H9 (cell line): Measurements from ENCODE around the gene ZNF423. TPM values are rescaled to one million over a fixed set of nuclear protein-coding genes. Genes with fewer than 3 reads are reported as not detected.

Source experiments
- DNase-seq: peaks from one replicate; pipeline ENCODE4 v3.0.0-alpha.2; 2017
- H2AFZ ChIP-seq: one replicate; pipeline ENCODE4 v1.6.1; 2013; ENCODE audit warnings: mild to moderate bottlenecking, low read length, control low read depth, moderate library complexity
- H2AK5ac ChIP-seq: 2 replicates; pipeline ENCODE4 v1.6.1; 2013; ENCODE audit warnings: low read length, control low read depth, mixed read lengths; ENCODE audit not compliant: insufficient read length
- H2BK120ac ChIP-seq: one replicate; pipeline ENCODE4 v1.6.1; 2013; ENCODE audit warnings: low read depth, mild to moderate bottlenecking, low read length, control low read depth, inconsistent platforms; ENCODE audit not compliant: poor library complexity, severe bottlenecking
- H2BK12ac ChIP-seq: 2 replicates; pipeline ENCODE4 v1.6.1; 2013; ENCODE audit warnings: low read length, control low read depth, mixed read lengths, low read depth; ENCODE audit not compliant: insufficient read length
- H2BK15ac ChIP-seq: 2 replicates; pipeline ENCODE4 v1.6.1; 2013; ENCODE audit warnings: low read depth, low read length, control low read depth
- H2BK20ac ChIP-seq: one replicate; pipeline ENCODE4 v1.6.1; 2013; ENCODE audit warnings: low read depth, mild to moderate bottlenecking, low read length, control low read depth, inconsistent platforms; ENCODE audit not compliant: poor library complexity, severe bottlenecking
- H2BK5ac ChIP-seq: 2 replicates; pipeline ENCODE4 v1.6.1; 2013; ENCODE audit warnings: low read length, control low read depth, mixed read lengths; ENCODE audit not compliant: insufficient read length
- H3K14ac ChIP-seq: 2 replicates; pipeline ENCODE4 v1.6.1; 2013; ENCODE audit warnings: low read length, control low read depth; ENCODE audit not compliant: insufficient read depth
- H3K18ac ChIP-seq: 2 replicates; pipeline ENCODE4 v1.6.1; 2013; ENCODE audit warnings: low read depth, mild to moderate bottlenecking, mixed read lengths, low read length, control low read depth; ENCODE audit not compliant: insufficient read length
- H3K23ac ChIP-seq: 2 replicates; pipeline ENCODE4 v1.6.1; 2013; ENCODE audit warnings: low read length, control low read depth, mixed read lengths, low read depth; ENCODE audit not compliant: insufficient read length
- H3K23me2 ChIP-seq: 2 replicates; pipeline ENCODE4 v1.6.1; 2013; ENCODE audit warnings: low read depth, mild to moderate bottlenecking, mixed read lengths, low read length, control low read depth; ENCODE audit not compliant: insufficient read length, poor library complexity, severe bottlenecking
- H3K27ac ChIP-seq: 2 replicates; pipeline ENCODE4 v1.5.1; 2013; ENCODE audit warnings: low read length, control low read depth, mixed read lengths, low read depth; ENCODE audit not compliant: insufficient read length
- H3K27me3 ChIP-seq: 2 replicates; pipeline ENCODE4 v1.6.1; 2013; ENCODE audit warnings: low read length, control low read depth, inconsistent platforms; ENCODE audit not compliant: insufficient read depth
- H3K4ac ChIP-seq: 2 replicates; pipeline ENCODE4 v1.6.1; 2013; ENCODE audit warnings: low read depth, mild to moderate bottlenecking, control low read depth, inconsistent platforms, low read length, moderate library complexity
- H3K4me1 ChIP-seq: 2 replicates; pipeline ENCODE4 v1.6.1; 2013; ENCODE audit warnings: low read length, control low read depth, inconsistent platforms; ENCODE audit not compliant: insufficient read depth
- H3K4me2 ChIP-seq: 2 replicates; pipeline ENCODE4 v1.6.1; 2013; ENCODE audit warnings: low read length, control low read depth, mixed read lengths; ENCODE audit not compliant: insufficient read length, insufficient read depth
- H3K56ac ChIP-seq: 2 replicates; pipeline ENCODE4 v1.6.1; 2013; ENCODE audit warnings: low read depth, mild to moderate bottlenecking, mixed read lengths, low read length, control low read depth; ENCODE audit not compliant: insufficient read length
- H3K79me1 ChIP-seq: 2 replicates; pipeline ENCODE4 v1.6.1; 2013; ENCODE audit warnings: low read depth, mild to moderate bottlenecking, moderate library complexity, low read length, control low read depth, inconsistent platforms; ENCODE audit not compliant: insufficient read depth, poor library complexity, severe bottlenecking
- H3K79me2 ChIP-seq: 2 replicates; pipeline ENCODE4 v1.6.1; 2013; ENCODE audit warnings: low read length, control low read depth, inconsistent platforms; ENCODE audit not compliant: insufficient read depth
- H3K9ac ChIP-seq: 2 replicates; pipeline ENCODE4 v1.6.1; 2013; ENCODE audit warnings: low read length, control low read depth, mixed read lengths; ENCODE audit not compliant: insufficient read length; ENCODE audit errors: extremely low read depth
- H3K9me3 ChIP-seq: one replicate; pipeline ENCODE4 v1.6.1; 2013; ENCODE audit warnings: low read depth, low read length, inconsistent platforms; ENCODE audit not compliant: control insufficient read depth
- H3T11ph ChIP-seq: one replicate; pipeline ENCODE4 v1.6.1; 2013; ENCODE audit warnings: mild to moderate bottlenecking, low read length, control low read depth, inconsistent platforms
- H4K20me1 ChIP-seq: one replicate; pipeline ENCODE4 v1.6.1; 2013; ENCODE audit not compliant: control insufficient read depth, insufficient read length, insufficient read depth
- H4K5ac ChIP-seq: 2 replicates; pipeline ENCODE4 v1.6.1; 2013; ENCODE audit warnings: low read depth, mild to moderate bottlenecking, mixed read lengths, low read length, control low read depth; ENCODE audit not compliant: insufficient read length
- H4K8ac ChIP-seq: replicated peaks from 2 replicates; pipeline ENCODE4 v1.6.1; 2013; ENCODE audit warnings: low read length, control low read depth, mixed read lengths, low read depth; ENCODE audit not compliant: insufficient read length
- H4K91ac ChIP-seq: 2 replicates; pipeline ENCODE4 v1.6.1; 2013; ENCODE audit warnings: low read depth, mild to moderate bottlenecking, moderate library complexity, mixed read lengths, low read length, control low read depth; ENCODE audit not compliant: insufficient read length
- H3K27ac Mint-ChIP-seq, 3 experiments: 2 replicates in 2 of 3; 3 replicates in 1 of 3; pipeline ENCODE4 v1.8.0; 2020 to 2021; ENCODE audit warnings: mixed read lengths in 3 of 3, mild to moderate bottlenecking in 1 of 3, moderate library complexity in 1 of 3
- H3K27me3 Mint-ChIP-seq: 2 replicates; pipeline ENCODE4 v1.8.0; 2021; ENCODE audit warnings: low read depth, mild to moderate bottlenecking, moderate library complexity, mixed read lengths
- H3K36me3 Mint-ChIP-seq, 3 experiments: 2 replicates in 2 of 3; 3 replicates in 1 of 3; pipeline ENCODE4 v1.8.0; 2020 to 2021; ENCODE audit warnings: low read depth in 3 of 3, mixed read lengths in 3 of 3; ENCODE audit not compliant: insufficient read depth in 1 of 3
- H3K4me1 Mint-ChIP-seq, 2 experiments: 2 replicates each; pipeline ENCODE4 v1.8.0; 2020; ENCODE audit warnings: mixed read lengths in 2 of 2
- H3K4me3 Mint-ChIP-seq, 2 experiments: 2 replicates in 1 of 2; 3 replicates in 1 of 2; pipeline ENCODE4 v1.8.0; 2020 to 2021; ENCODE audit warnings: mild to moderate bottlenecking in 2 of 2, mixed read lengths in 2 of 2, moderate library complexity in 1 of 2
- H3K9me3 Mint-ChIP-seq, 2 experiments: 2 replicates in 1 of 2; 3 replicates in 1 of 2; pipeline ENCODE4 v1.8.0; 2020; ENCODE audit warnings: mild to moderate bottlenecking in 2 of 2, mixed read lengths in 2 of 2, moderate library complexity in 1 of 2
- WGBS: extraction: QIAGEN DNeasy Blood & Tissue Kit; methylation state at CpG from one replicate; pipeline ENCODE4 v1.1.7; 2013; ENCODE audit warnings: missing lambda C conversion rate, low lambda C conversion rate, mixed read lengths; ENCODE audit not compliant: insufficient read length; ENCODE audit errors: extremely low coverage; 5-methylcytosine and 5-hydroxymethylcytosine counted together
- total RNA-seq: library from RNA; stranded (reverse); gene quantifications from 2 replicates; pipeline ENCODE4 v1.2.1, GENCODE V29; 2021
- TF ChIP-seq, protein P1 (sequence below): fragments of 200-600 bp; sonication (generic); conservative IDR thresholded peaks from 3 replicates; pipeline ENCODE4 v1.8.0; 2021; ENCODE audit warnings: antibody characterized with exemption, mild to moderate bottlenecking

The ZNF423 gene
- total RNA-seq, 1 experiment from 2014 or later = 51.5 TPM

DNA sequence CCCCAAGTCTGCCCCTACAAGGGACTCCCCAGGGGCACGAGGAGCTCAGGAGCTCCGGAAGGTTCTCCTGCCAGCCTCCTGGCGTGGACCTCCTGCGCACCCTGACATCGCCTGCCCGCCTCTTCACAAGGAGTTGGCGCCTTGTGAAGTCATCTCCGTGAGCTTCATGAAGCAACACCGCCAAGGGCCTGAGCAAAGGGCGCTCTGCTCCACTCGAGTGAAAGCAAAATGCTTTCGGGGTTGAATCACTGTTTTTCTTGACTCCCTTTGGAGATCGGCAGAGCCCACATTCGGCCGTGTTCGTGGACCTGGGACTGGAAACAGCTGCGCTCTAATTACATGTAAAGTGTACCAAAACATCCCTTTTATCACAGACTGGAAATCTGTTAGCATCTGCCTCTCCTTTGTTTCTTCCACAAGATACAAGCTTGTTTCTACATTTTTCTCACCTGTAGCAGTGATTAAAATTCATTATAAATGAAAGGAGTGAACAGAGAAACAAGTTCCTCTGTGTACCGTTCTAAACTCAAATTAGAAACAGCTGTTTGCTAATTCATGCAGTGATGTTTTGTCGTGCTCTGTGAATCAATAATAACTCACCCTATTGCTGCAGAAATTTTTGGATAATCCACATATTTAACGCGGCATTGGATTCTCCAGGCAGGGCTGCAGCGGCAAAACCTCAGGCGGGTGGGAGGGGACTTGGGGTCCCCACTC, 203.3 kb downstream of the ZNF423 start:
- Histone ChIP-seq H2BK12ac (no peak overlapping the region), H3K14ac (0 out of 2 replicates have a peak overlapping the region, but pooled peaks have one; percentile 56), H3K56ac (no peak overlapping the region), H4K8ac (no peak overlapping the region), H4K91ac (no peak overlapping the region), H2BK120ac (no peak overlapping the region), H3K9ac (no peak overlapping the region), H3K23me2 (no peaks in the 10 kb centered on the region), H3T11ph (no peak overlapping the region), H2BK15ac (no peak overlapping the region), H3K18ac (no peak overlapping the region), H3K23ac (no peak overlapping the region), H3K4me1 (no peaks in the 10 kb centered on the region), H4K5ac (no peak overlapping the region), H3K9me3 (peaks cover 4% of the 10 kb centered on the region), H3K79me2 (no peaks in the 10 kb centered on the region), H2BK20ac (no peak overlapping the region), H3K79me1 (no peaks in the 10 kb centered on the region), H3K27ac (no peak overlapping the region), H3K4ac (no peak overlapping the region), H2BK5ac (no peak overlapping the region), H4K20me1 (no peaks in the 10 kb centered on the region), H3K4me2 (no peak overlapping the region), H2AK5ac (no peak overlapping the region), H2AFZ (no peak overlapping the region), H3K27me3 (no peaks in the 10 kb centered on the region)
- no peak overlapping the region for H3K4me3 Mint-ChIP-seq
- H3K27me3 Mint-ChIP-seq = peaks cover 2% of the 10 kb centered on the region; the same call in 1 of the 2 replicates
- peaks cover 12 to 19% (median 14%) of the 10 kb centered on the region in 3 experiments for H3K36me3 Mint-ChIP-seq
- TF ChIP-seq, protein P1, sequence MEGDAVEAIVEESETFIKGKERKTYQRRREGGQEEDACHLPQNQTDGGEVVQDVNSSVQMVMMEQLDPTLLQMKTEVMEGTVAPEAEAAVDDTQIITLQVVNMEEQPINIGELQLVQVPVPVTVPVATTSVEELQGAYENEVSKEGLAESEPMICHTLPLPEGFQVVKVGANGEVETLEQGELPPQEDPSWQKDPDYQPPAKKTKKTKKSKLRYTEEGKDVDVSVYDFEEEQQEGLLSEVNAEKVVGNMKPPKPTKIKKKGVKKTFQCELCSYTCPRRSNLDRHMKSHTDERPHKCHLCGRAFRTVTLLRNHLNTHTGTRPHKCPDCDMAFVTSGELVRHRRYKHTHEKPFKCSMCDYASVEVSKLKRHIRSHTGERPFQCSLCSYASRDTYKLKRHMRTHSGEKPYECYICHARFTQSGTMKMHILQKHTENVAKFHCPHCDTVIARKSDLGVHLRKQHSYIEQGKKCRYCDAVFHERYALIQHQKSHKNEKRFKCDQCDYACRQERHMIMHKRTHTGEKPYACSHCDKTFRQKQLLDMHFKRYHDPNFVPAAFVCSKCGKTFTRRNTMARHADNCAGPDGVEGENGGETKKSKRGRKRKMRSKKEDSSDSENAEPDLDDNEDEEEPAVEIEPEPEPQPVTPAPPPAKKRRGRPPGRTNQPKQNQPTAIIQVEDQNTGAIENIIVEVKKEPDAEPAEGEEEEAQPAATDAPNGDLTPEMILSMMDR = no peak
- WGBS = no CpG with 5 or more reads among the region's 23 CpGs
- H3K27ac Mint-ChIP-seq = no peak overlapping the region; a peak in 2 of 7 replicates
- no peak for DNase-seq
- H3K9me3 Mint-ChIP-seq = peaks cover 14 to 18% of the 10 kb centered on the region in 2 experiments
- H3K4me1 Mint-ChIP-seq = peaks cover 5 to 20% of the 10 kb centered on the region in 2 experiments
